NCI-H510A treated with DMSO at 0.1 percent for 48 hours (cell line): ENCODE results near the gene TKFC.
A peak's percentile ranks its signal among the peaks of the same experiment; 100 is the strongest.

Experiments used
- DNase-seq: peaks from one replicate; lab custom pipeline; 2025; lab: John Stamatoyannopoulos, UW

Gene TKFC, protein sequence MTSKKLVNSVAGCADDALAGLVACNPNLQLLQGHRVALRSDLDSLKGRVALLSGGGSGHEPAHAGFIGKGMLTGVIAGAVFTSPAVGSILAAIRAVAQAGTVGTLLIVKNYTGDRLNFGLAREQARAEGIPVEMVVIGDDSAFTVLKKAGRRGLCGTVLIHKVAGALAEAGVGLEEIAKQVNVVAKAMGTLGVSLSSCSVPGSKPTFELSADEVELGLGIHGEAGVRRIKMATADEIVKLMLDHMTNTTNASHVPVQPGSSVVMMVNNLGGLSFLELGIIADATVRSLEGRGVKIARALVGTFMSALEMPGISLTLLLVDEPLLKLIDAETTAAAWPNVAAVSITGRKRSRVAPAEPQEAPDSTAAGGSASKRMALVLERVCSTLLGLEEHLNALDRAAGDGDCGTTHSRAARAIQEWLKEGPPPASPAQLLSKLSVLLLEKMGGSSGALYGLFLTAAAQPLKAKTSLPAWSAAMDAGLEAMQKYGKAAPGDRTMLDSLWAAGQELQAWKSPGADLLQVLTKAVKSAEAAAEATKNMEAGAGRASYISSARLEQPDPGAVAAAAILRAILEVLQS

GRCh38 chr11:61332797-61333549 is at the start of gene TKFC, which contains the start of gene DDB1:
Gene TKFC, plus strand, starts transcription at chr11:61333228. Its CDS starts 1,501 bp downstream, at chr11:61334729.
Gene DDB1, minus strand, starts transcription at chr11:61333105. Its CDS starts 137 bp downstream, at chr11:61332968.
- DNase-seq, result peak; percentile 91

GRCh38 chr11:61283613-61284012 is 49.4 kb upstream of the TKFC start:
- DNase-seq, result no peak

DNA sequence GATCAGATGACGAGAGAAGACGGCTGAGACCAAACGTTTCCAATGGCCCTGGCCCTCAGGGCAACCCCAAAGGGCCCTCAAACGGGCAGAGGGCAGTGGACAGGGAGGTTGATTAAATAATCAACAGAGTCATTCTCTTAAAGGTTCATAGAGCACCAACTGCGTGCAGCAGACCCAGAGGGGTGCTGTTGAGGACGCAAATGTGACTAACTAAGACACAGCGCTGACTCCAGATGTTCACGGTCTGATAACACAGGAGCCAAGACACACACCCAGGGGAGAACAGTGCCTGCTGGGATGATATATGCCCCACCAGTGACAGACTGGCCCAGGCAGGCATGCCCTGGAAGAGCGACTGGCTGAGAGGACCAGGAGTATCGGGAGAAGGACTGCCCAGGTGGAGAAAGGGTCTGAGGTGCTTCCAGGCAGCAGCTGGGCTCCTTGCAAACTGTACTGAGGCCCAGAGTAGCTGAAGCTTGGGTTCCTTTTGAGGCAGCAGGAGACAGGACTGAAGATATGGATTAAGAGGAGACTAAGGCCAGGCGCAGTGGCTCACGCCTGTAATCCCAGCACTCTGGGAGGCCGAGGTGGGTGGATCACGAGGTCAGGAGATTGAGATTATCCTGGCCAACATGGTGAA is 45.6 kb upstream of the TKFC start:
- no peak for DNase-seq

DNA sequence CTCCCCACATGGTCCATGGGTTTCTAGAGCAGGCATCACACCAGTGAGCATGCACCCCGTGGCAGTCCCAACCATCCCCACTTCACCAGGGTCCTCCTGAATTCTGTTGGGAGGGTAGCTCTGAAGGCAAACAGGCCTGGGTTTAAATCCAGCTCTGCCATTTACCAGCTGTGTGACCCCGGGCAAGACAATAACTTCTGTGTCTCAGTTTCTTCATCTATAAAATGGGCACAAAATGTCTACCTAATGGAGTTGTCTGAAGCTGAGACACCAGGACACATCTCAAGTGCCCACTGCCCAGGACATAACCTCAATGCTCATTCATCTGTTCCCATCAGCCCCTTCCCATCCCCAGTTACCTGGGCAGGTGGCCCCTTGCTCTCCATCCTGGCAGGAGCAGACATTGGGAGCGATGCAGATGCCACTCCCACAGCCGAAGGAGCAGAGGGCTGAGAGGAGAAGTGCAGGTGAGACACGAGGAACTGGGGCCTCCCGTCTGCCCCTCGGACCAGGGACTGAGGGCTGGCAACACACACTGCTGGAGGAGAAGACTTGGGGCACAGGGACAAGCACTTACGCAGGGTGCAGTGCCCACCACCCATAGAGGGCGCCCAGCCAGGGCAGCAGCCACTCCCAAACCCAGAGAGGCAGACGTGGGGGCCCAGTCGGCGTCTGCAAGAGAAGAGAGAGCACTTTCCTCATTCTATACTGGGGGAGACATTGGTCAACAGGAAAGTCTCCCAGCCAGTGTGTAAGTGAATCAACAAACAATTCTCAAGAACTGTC is 41.9 kb upstream of the TKFC start:
- no peak for DNase-seq

- DNase-seq, result no peak
Observed at GRCh38 chr11:61292356-61292755, 40.7 kb upstream of the TKFC start.

DNA sequence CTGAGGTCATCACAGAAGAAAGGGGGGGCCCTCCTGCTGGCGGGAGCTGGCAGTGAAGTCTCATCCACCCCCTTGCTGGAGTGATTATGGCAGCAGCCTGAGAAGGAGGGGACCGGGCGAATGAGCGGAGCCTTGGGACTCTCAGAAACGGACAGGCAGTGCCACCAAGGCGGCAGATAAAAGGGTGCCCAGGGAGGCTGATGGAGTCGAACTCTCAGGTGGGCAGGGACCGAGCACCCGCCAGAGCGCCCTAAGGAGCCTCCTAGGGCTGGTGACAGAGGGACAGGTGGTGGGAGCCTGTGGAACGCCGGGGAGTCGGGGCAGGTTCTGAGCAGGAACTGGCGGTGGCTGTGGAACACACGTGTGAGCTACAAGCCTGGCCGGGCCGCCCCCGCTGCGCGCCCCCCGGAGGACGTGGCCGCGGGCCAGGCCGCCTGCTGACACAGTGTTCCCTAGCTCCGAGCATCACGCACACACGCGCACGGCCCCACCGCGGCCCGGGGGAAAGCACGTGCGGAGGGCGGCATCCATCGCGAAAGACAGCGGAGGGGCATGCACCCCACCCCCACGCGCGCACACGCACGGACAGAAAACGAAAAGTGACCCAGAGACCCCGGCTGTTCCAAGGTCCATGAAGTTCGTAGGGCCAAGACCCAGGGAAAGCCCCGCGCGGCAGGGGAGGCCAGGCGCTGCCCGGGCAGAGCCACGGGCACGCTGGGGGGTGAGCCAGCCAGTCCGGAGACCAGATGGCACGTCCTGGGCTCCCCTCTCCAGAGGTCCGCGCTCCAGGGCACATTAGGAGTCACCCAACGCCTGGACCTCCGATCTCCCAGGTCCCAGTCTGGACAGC is 38.9 kb upstream of the TKFC start:
- no peak for DNase-seq

GRCh38 chr11:61294717-61295595 is 38.1 kb upstream of the TKFC start, which contains the start of gene VWCE:
Gene VWCE, minus strand, starts transcription at chr11:61295316. Its CDS starts 279 bp downstream, at chr11:61295037.
- peak; percentile 60 for DNase-seq

DNA sequence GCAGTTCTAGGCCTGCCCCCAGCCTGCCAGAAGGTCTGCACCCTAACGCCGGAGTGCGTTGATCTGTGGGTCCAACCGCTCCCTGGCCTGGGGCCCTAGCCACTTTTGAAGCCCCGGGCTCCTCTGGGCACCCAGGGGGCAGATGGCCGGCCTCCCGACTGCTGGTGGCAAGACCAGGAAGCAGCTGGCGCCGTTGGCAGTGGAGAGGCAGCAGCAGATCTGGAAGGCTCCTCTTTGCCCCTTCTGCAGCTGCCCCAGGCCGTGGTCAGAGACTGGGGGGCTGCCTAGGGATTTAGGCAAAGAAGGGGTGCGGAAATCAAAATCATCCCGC is 37.5 kb upstream of the TKFC start:
- DNase-seq, result no peak

GRCh38 chr11:61297341-61297740 is 35.7 kb upstream of the TKFC start:
- no peak for DNase-seq

- no peak for DNase-seq
Observed at GRCh38 chr11:61297746-61298145, 35.3 kb upstream of the TKFC start.

- no peak for DNase-seq
Observed at GRCh38 chr11:61298663-61299244, 34.3 kb upstream of the TKFC start.

- no peak for DNase-seq
Observed at GRCh38 chr11:61302550-61302949, 30.5 kb upstream of the TKFC start.

- no peak for DNase-seq
Observed at GRCh38 chr11:61303725-61304124, 29.3 kb upstream of the TKFC start.

DNA sequence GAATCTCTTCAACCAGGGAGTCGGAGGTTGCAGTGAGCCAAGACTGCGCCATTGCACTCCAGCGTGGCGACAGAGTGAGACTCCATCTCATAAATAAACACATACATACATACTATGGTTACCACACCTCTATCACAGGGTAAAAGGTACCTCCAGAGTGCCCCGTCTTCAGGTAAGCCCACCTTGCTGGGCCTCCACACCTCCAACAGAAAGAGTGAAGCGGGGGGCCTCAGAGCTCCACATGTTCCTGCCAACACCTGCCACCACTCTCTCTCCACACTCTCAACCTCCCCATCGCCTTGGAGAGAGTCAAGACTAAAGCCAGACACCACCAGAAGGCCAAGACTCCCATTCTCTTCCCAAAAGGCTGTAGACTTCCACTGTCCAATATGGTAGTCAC is 27.6 kb upstream of the TKFC start:
- DNase-seq, result no peak

GRCh38 chr11:61306221-61306620 is 26.8 kb upstream of the TKFC start:
- no peak for DNase-seq

DNA sequence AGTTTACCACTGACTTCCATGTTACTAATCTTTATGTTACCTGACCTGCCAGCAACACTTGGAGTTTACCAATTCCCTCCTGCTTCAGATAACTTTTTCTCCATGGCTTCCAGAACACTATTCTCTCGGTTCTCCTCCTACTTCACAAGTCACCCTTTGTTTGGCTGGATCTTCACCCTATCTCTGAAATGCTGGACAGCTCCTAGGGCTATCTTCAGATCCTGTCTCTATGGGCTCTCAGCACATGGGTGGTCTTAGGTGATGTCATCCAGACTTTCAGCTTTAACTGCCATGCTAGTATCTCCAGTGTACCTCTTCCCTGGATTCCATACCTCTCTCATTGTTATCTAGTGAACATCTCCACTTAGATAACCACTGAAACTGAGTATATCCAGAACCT is 25.7 kb upstream of the TKFC start:
- no peak for DNase-seq

DNA sequence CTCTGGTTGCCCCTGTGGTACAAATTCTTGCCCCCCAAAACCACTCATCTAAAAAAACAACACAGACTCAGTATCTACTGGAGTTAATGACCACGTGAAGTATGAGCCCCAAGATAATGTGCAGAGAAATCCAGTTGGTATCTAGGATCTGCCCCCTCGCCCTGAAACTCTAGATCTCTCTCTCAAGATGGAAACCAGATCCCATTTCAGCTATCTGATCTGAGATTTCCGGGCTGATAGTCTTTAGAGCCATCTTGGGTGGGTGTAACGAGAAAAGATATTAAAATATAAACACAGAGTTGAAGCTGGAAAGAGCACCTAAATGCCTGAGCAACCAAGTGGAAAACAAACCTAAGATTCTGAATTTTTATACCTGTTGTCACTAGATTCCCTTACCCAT is 23.9 kb upstream of the TKFC start:
- no peak for DNase-seq

GRCh38 chr11:61309739-61310138 is 23.3 kb upstream of the TKFC start:
- DNase-seq, result no peak

- no peak for DNase-seq
Observed at GRCh38 chr11:61310749-61311148, 22.3 kb upstream of the TKFC start.
